Stimulated activated CD4-positive, alpha-beta T cell treated with anti-CD3 and anti-CD28 coated beads, Interleukin-2, amount 100 ng/mL, for 4 hours (primary cell): ENCODE data around the gene DHRS3.
A peak's percentile ranks its signal among the peaks of the same experiment; 100 is the strongest.

ENCODE experiments used
- DNase-seq: peaks from one replicate; pipeline ENCODE4 v3.0.0-alpha.2; 2020; ENCODE audit warnings: low read depth

The DHRS3 gene

GRCh38 chr1:12640237-12640957, 22.4 kb upstream of the DHRS3 start:
- no peak for DNase-seq

GRCh38 chr1:12637693-12638092, 19.7 kb upstream of the DHRS3 start:
- DNase-seq: no peak

GRCh38 chr1:12636098-12636950, 18.3 kb upstream of the DHRS3 start:
- DNase-seq: no peak

GRCh38 chr1:12634696-12635202, 16.7 kb upstream of the DHRS3 start:
- no peak for DNase-seq

GRCh38 chr1:12634156-12634555, 16.1 kb upstream of the DHRS3 start:
- DNase-seq: no peak

GRCh38 chr1:12631571-12631970, 13.6 kb upstream of the DHRS3 start:
- DNase-seq: no peak

- DNase-seq: no peak
These were observed 13.0 kb upstream of the DHRS3 start for GRCh38 chr1:12630946-12631530.

GRCh38 chr1:12629985-12630760, 12.2 kb upstream of the DHRS3 start:
- no peak for DNase-seq

GRCh38 chr1:12629511-12629956, 11.5 kb upstream of the DHRS3 start:
- no peak for DNase-seq

GRCh38 chr1:12627296-12627695, 9.3 kb upstream of the DHRS3 start:
- no peak for DNase-seq

GRCh38 chr1:12626888-12627287, 8.9 kb upstream of the DHRS3 start:
- DNase-seq: no peak

GRCh38 chr1:12625276-12625675, 7.3 kb upstream of the DHRS3 start:
- no peak for DNase-seq

- DNase-seq: no peak
These were observed 4.5 kb upstream of the DHRS3 start for GRCh38 chr1:12622506-12622905.

GRCh38 chr1:12621346-12622335, 3.6 kb upstream of the DHRS3 start:
- DNase-seq: no peak

GRCh38 chr1:12620931-12621330, 2.9 kb upstream of the DHRS3 start:
- no peak for DNase-seq

GRCh38 chr1:12620488-12620865, 2.5 kb upstream of the DHRS3 start:
- no peak for DNase-seq

GRCh38 chr1:12619792-12620487, 1.9 kb upstream of the DHRS3 start:
- peak; percentile 62 for DNase-seq

- peak; percentile 48 for DNase-seq
These were observed 1.2 kb upstream of the DHRS3 start for GRCh38 chr1:12618965-12619791.

GRCh38 chr1:12618661-12618964, 603 bp upstream of the DHRS3 start:
- DNase-seq: no peak
